GM21390 (cell line): ENCODE results near the gene ERFE.

Experiments
- ATAC-seq: cut with Tn5 transposase; IDR thresholded peaks from one replicate; pipeline ENCODE4 v1.9.1; 2021; ENCODE audit not compliant: unreplicated experiment

Gene ERFE

GRCh38 chr2:238125127-238125885 lies 33.5 kb upstream of the ERFE start:
- ATAC-seq = no peak

GRCh38 chr2:238126338-238126737 lies 32.4 kb upstream of the ERFE start:
- ATAC-seq = no peak

GRCh38 chr2:238126775-238127164 lies 32.0 kb upstream of the ERFE start:
- no peak for ATAC-seq

DNA sequence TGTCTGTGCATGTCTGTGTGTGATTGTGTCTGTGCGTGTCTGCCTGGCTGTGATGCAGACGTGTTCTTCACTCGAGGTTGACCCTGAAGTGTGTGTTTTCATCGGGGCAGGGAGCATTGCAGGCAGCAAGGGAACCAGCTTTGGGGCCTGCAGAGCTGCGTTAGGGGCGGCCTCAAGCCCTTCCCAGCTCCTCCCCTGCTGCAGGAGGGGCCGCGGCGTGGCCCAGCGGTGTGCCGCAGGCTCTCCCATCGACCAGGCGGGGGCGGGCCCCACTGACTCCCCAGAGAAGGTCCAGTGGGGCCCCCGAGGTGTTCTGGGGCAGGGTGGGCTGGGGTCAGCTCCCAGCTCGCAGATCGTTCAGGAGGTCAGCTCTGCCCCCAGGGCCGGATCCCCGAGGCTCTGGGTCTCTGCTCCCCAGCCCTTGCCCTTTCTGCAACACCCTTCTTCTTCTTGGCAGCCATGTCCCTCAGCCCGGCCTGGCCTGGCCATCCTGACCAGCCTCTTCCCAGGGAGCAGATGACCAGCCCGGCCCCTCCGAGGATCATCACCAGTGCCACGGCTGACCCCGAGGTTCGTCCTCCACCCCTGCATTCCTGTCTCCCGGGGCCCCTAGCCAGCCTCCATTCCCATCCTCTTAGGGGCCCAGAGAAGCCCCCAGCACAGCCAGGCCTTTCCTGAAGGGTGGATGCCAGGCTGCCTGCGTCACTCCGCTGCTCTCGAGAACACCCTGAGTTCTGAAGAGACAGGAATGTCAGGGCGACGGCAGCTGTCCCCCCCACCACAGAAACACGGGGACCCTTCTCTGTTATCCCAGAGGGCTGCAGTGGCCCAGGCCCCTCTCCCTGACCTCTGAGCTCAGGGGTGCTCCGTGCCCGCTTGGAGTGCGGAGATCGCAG lies 31.4 kb upstream of the ERFE start:
- no peak for ATAC-seq

DNA sequence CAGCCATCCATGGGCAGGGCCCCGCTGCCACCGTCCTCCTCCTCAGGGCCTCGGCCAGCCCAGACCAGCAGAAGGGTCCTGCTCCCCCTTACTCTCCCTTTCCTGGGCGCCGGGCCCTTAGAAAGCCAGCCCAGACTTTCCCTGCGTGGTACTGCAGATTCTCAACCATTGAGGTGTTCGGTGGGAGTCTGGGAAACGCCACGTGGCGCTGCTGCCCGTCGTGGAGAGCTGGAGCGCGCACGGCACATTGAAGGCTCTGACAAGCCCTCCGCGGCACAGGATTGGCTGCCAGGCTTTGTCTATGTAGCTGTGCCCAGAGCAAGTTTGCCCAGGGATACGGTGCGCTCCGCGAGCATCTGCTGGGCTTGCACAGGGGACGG lies 30.7 kb upstream of the ERFE start:
- ATAC-seq = no peak

- no peak for ATAC-seq
Measured at GRCh38 chr2:238128534-238129001, 30.2 kb upstream of the ERFE start.

GRCh38 chr2:238129166-238130010 lies 29.4 kb upstream of the ERFE start:
- no peak for ATAC-seq

- ATAC-seq = no peak
Measured at GRCh38 chr2:238130111-238130695, 28.6 kb upstream of the ERFE start.

GRCh38 chr2:238130696-238131628 lies 27.8 kb upstream of the ERFE start:
- no peak for ATAC-seq

DNA sequence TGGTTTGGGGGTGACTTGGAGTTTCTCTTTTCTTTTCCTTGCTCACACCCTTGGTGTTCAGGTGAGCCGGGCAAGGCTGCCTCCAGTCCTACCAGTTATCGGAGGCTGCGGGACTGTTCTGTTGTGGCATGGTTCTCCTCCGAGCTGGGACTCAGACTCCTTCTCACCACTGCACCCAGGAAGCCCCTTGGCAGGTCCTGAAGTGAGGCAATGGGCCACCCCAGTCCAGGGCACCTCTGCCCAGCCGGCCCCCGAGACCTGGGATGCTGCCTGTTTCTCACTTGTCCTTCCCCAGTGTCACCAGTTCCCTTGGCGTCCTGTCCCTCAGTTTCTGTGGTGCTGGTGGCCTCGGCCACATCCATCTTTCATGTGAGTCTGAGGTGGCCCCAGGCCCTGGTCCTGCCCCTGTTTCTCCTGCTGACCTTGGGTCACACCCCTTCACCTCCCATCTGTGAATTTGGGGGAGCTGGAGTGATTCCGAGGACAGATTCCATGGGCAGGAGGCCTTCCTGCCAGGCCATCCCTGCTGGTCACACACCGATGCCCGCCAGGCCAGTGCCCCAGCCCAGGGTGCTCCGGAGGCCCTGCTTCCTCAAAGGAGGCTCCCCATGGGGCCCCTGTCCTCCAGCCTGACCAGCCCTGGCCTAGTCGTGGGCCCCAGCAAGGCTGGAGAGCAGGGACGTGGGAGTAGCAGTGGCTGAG lies 26.9 kb upstream of the ERFE start:
- no peak for ATAC-seq

GRCh38 chr2:238132463-238133450 lies 26.0 kb upstream of the ERFE start:
- ATAC-seq = no peak

DNA sequence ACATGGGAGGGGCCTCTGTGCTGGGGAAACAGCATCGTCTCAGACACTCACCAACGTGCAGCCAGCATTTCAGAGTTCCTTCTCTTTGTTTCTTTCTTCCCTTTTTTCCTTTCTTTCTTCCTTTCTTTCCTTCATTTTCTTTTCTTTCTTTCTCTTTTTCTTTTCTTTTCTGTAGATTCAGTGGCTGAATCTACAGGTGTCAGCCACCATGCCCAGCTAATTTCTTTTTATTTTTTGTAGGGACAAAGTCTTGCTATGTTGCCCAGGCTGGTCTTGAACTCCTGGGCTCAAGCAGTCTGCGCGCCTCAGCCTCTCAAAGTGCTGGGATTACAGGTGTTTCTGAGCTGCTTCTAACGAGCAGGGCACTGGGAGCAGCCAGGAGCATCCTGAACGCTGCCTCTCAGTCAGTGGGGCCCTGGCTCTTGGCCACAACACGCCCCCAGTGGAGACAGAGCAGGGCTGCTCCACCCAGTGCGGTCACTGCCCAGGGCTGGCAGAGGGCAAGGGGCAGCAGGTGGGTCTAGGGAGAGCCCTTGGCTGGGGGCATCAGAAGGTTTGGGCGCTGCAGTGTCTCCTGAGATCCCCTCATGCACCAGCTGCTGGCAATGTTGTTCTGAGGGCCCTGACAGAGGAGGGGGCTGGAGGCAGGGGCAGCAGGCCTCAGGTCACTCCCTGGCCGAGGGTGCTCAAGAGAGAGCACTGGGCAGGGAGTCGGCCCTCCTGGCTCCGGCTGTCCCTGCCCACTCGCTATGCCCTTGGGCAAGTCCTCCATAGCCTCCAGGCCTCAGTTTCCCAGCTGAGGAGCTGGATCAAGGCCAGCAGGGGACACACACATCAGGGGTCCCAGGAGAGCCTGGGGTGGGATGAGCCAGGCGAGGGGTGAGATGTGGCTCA lies 25.0 kb upstream of the ERFE start:
- ATAC-seq = no peak

- no peak for ATAC-seq
Measured at GRCh38 chr2:238134393-238134785, 24.4 kb upstream of the ERFE start.

DNA sequence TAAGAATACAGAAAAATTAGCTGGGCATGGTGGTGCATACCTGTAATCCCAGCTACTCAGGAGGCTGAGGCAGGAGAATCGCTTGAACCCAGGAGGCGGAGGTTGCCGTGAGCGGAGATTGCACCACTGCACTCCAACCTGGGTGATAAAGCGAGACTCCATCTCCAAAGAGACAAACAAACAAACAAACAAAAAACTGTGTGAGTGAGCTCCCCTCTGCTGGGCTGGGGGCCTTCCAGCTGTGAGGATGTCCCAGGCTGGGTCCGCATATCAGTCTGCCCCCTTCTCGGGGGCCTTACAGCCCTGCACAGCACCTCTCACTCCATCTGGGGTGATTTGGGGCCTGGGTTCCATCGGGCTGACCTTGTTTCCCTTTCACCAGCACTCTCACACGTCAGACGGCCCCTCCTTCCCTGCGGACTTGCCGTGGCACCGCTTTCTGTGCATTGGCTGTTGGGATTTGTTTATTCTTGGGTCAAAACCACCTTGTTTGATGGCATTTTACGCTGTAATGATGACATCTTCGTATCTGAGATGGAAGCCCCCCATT lies 23.1 kb upstream of the ERFE start:
- no peak for ATAC-seq

DNA sequence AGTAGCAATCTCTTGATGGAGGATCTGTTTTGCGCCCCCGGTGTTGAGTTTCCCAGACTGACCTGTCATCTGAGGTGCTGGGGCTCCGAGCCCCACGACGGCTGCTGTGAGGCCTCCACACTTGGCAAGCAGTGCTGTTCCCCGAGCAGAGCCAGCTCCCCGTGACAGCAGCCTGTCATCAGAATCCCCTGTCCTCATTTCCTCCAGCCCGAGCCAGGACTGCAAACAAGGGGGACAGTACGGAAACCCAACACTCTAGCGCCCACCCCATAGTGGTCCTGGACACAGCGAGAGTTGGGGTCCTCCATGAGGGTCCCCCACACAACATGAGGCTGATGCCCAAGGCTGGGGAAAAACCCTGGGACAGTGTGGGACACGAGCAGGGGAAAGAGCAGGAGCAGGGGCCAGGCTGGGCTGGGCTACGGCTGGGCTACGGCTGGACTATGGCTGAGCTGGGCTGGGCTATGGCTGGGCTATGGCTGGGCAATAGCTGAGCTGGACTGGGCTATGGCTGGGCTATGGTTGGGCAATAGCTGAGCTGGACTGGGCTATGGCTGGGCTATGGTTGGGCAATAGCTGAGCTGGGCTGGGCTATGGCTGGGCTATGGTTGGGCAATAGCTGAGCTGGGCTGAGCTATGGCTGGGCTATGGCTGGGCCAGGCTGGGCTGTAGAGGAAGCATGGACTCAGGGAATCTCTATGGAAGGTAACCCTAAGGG lies 21.8 kb upstream of the ERFE start:
- no peak for ATAC-seq

DNA sequence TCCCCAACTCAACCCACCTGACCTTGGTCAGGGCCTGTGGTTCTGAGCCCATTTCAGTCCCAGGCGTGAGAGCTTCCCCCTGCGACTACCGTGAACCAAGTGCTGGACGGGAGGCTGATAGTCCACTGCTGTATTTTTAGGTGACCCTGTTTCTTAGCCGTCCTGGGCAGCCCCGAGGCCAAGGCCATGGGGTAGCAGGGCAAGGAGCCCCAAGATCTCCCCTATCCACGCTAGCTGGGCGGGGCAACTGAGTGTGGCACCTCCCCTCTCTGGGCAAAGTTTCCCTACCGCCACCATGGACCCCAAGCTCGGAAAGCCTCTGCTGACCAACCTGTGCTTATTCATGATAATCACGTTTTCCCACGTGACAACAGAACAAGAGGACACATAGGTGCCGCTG lies 20.9 kb upstream of the ERFE start:
- no peak for ATAC-seq
